Common myeloid progenitor, CD34-positive (primary cell): Measurements from ENCODE around the gene DNTTIP2.
A peak's percentile ranks its signal among the peaks of the same experiment; 100 is the strongest.

ENCODE experiments used
- CTCF ChIA-PET: fragments of 350-600 bp; sonication (Branson Sonifier 250); formaldehyde crosslinking; loops from one replicate; lab custom pipeline; 2021; ENCODE audit warnings: antibody characterized with exemption; lab: Charles Lee
- POLR2A ChIA-PET: fragments of 350-600 bp; sonication (Branson Sonifier 250); formaldehyde crosslinking; loops from one replicate; lab custom pipeline; 2021; ENCODE audit warnings: antibody characterized with exemption; lab: Charles Lee
- DNase-seq, 3 donors: peaks; one replicate each; pipeline versions ENCODE4 v3.0.0 to v3.0.0-alpha.2; 2013
- H3K27ac ChIP-seq, 2 experiments: 1 replicate in 1 of 2; 2 replicates in 1 of 2; pipeline ENCODE4 v1.7.0; 2013; ENCODE audit warnings: inconsistent platforms in 2 of 2, low read length in 2 of 2, mild to moderate bottlenecking in 2 of 2, low read depth in 1 of 2, moderate library complexity in 1 of 2; ENCODE audit not compliant: severe bottlenecking in 2 of 2, insufficient read depth in 1 of 2, poor library complexity in 1 of 2
- H3K27me3 ChIP-seq, 5 experiments: replicated peaks in 2 of 5; 1 replicate in 3 of 5; 2 replicates in 2 of 5; pipeline versions ENCODE4 v1.6.1 to v1.7.0; 2013; ENCODE audit warnings: low read length in 4 of 5, mild to moderate bottlenecking in 2 of 5, moderate library complexity in 2 of 5, inconsistent platforms in 1 of 5; ENCODE audit not compliant: insufficient read depth in 5 of 5, control insufficient read depth in 4 of 5
- H3K36me3 ChIP-seq, 4 experiments: 1 replicate in 2 of 4; 2 replicates in 2 of 4; pipeline versions ENCODE4 v1.6.1 to v1.7.0; 2013; ENCODE audit warnings: low read length in 3 of 4, control low read depth in 1 of 4, mild to moderate bottlenecking in 1 of 4; ENCODE audit not compliant: control insufficient read depth in 4 of 4, insufficient read depth in 4 of 4
- H3K4me1 ChIP-seq, 4 experiments: 1 replicate in 3 of 4; 2 replicates in 1 of 4; pipeline versions ENCODE4 v1.6.1 to v1.7.1; 2013; ENCODE audit warnings: low read length in 3 of 4, mild to moderate bottlenecking in 3 of 4, control low read depth in 1 of 4, inconsistent platforms in 1 of 4, moderate library complexity in 1 of 4; ENCODE audit not compliant: control insufficient read depth in 4 of 4, insufficient read depth in 4 of 4; ENCODE audit errors: control extremely low read depth in 1 of 4
- H3K4me3 ChIP-seq, 7 experiments: 1 replicate in 4 of 7; 2 replicates in 3 of 7; pipeline versions ENCODE4 v1.5.1 to v1.7.0; 2013; ENCODE audit warnings: mild to moderate bottlenecking in 7 of 7, low read length in 6 of 7, moderate library complexity in 6 of 7, inconsistent platforms in 2 of 7, low read depth in 2 of 7, control low read depth in 1 of 7; ENCODE audit not compliant: insufficient read depth in 4 of 7, control insufficient read depth in 1 of 7; ENCODE audit errors: extremely low read depth in 1 of 7
- H3K9me3 ChIP-seq, 5 experiments: 1 replicate in 4 of 5; 2 replicates in 1 of 5; pipeline versions ENCODE4 v1.6.1 to v1.7.1; 2013; ENCODE audit warnings: low read length in 4 of 5, mild to moderate bottlenecking in 2 of 5, inconsistent platforms in 1 of 5, low read depth in 1 of 5, moderate library complexity in 1 of 5; ENCODE audit not compliant: control insufficient read depth in 4 of 5, insufficient read depth in 2 of 5; ENCODE audit errors: control extremely low read depth in 1 of 5
- WGBS: methylation state at CpG from one replicate; pipeline ENCODE4 v1.1.5; 2013; ENCODE audit not compliant: insufficient coverage; 5-methylcytosine and 5-hydroxymethylcytosine counted together

DNTTIP2 gene

GRCh38 chr1:93909146-93910050, 30.4 kb upstream of the DNTTIP2 start, which contains the start of gene GCLM:
Gene GCLM (minus strand): TSS chr1:93909430. CDS start chr1:93909163, 267 bp downstream.
- H3K9me3 ChIP-seq: no peaks in the 10 kb centered on the region
- H3K36me3 ChIP-seq: no peaks in the 10 kb centered on the region
- peak within 1 kb of the TSS; percentile 33 to 77 for H3K27ac ChIP-seq
- peak; percentile 95 to 97 (median 96) for DNase-seq
- peaks cover 4 to 26% (median 16%) of the 10 kb centered on the region in 4 experiments for H3K4me1 ChIP-seq
- ChIA-PET POLR2A (interaction anchor here (1.4 kb wide), 1 partner anchor 30 kb away, joined by 6 read pairs; the partner anchor contains the start of gene DNTTIP2), CTCF (interaction anchor here (0.6 to 2.2 kb wide), 13 partner anchors 12 to 279 kb away, joined by 3 to 11 read pairs (median 3); partner anchors contain the start of gene DNTTIP2)
- H3K27me3 ChIP-seq: no peaks in the 10 kb centered on the region
- H3K4me3 ChIP-seq: peak within 1 kb of the TSS; percentile 78 to 93 (median 80)
- under 1% methylated on average over 94 of the region's 102 CpGs for WGBS

GRCh38 chr1:93908394-93909145, 29.6 kb upstream of the DNTTIP2 start:
- Histone ChIP-seq H3K27ac (peak overlapping the region in 1 of 2 experiments; percentile 77), H3K27me3 (no peaks in the 10 kb centered on the region), H3K9me3 (no peaks in the 10 kb centered on the region), H3K4me3 (peak overlapping the region; percentile 67 to 93 (median 80)), H3K4me1 (peaks cover 4 to 34% (median 20%) of the 10 kb centered on the region in 4 experiments), H3K36me3 (no peaks in the 10 kb centered on the region)
- WGBS: 0% methylated on average over 35 of the region's 49 CpGs
- ChIA-PET CTCF (interaction anchor here (0.6 to 2.2 kb wide), 7 partner anchors 11 to 93 kb away, joined by 3 to 11 read pairs (median 4); partner anchors contain the start of gene DNTTIP2), POLR2A (interaction anchor here (1.4 kb wide), 1 partner anchor 29 kb away, joined by 6 read pairs; the partner anchor contains the start of gene DNTTIP2)
- DNase-seq: peak; percentile 13 to 65 (median 56)

GRCh38 chr1:93907718-93908117, 28.7 kb upstream of the DNTTIP2 start:
- no peaks in the 10 kb centered on the region for H3K27me3 ChIP-seq
- H3K9me3 ChIP-seq: no peaks in the 10 kb centered on the region
- H3K4me3 ChIP-seq: peak overlapping the region in 3 of 7 experiments; percentile 0 to 93 (median 80)
- H3K36me3 ChIP-seq: no peaks in the 10 kb centered on the region
- H3K27ac ChIP-seq: no peak overlapping the region
- DNase-seq: peak in 2 of 3 donors; percentile 4 to 10
- ChIA-PET POLR2A (no interaction called here), CTCF (no interaction called here)
- peaks cover 4 to 34% (median 20%) of the 10 kb centered on the region in 4 experiments for H3K4me1 ChIP-seq
- WGBS: 15% methylated on average over 2 of the region's 3 CpGs

GRCh38 chr1:93906480-93906879, 27.5 kb upstream of the DNTTIP2 start:
- ChIA-PET POLR2A (no interaction called here), CTCF (no interaction called here)
- no CpG with 5 or more reads among the region's 3 CpGs for WGBS
- H3K27me3 ChIP-seq: no peaks in the 10 kb centered on the region
- no peaks in the 10 kb centered on the region for H3K9me3 ChIP-seq
- no peak overlapping the region for H3K27ac ChIP-seq
- H3K36me3 ChIP-seq: no peaks in the 10 kb centered on the region
- no peak for DNase-seq
- no peak overlapping the region for H3K4me3 ChIP-seq
- H3K4me1 ChIP-seq: peaks cover 4 to 34% (median 20%) of the 10 kb centered on the region in 4 experiments

GRCh38 chr1:93905734-93906133, 26.7 kb upstream of the DNTTIP2 start:
- CTCF ChIA-PET: no interaction called here
- POLR2A ChIA-PET: no interaction called here

GRCh38 chr1:93905051-93905450, 26.0 kb upstream of the DNTTIP2 start:
- Histone ChIP-seq H3K4me3 (no peak overlapping the region), H3K4me1 (peaks cover 2 to 34% (median 19%) of the 10 kb centered on the region in 4 experiments), H3K9me3 (no peaks in the 10 kb centered on the region), H3K27ac (no peak overlapping the region), H3K27me3 (no peaks in the 10 kb centered on the region), H3K36me3 (peaks cover 0 to 6% (median 3%) of the 10 kb centered on the region in 4 experiments)
- WGBS: no CpG with 5 or more reads among the region's 1 CpG
- DNase-seq: no peak
- ChIA-PET POLR2A (interaction anchor here (0.7 to 1.0 kb wide), 2 partner anchors 26 to 270 kb away, joined by 3 read pairs; partner anchors contain the start of gene DNTTIP2), CTCF (no interaction called here)

More at GRCh38 chr1:93905734-93906133, 26.7 kb upstream of the DNTTIP2 start:
- Histone ChIP-seq H3K27me3 (no peaks in the 10 kb centered on the region), H3K4me1 (peaks cover 4 to 34% (median 20%) of the 10 kb centered on the region in 4 experiments), H3K9me3 (no peaks in the 10 kb centered on the region), H3K4me3 (no peak overlapping the region), H3K27ac (no peak overlapping the region), H3K36me3 (peaks cover 0 to 4% (median 1%) of the 10 kb centered on the region in 4 experiments)
- WGBS: no CpG with 5 or more reads among the region's 2 CpGs
- DNase-seq: peak in 2 of 3 donors; percentile 6 to 25
